GM21423 (cell line): Measurements from ENCODE around the gene PAK5.

Experiments
- ATAC-seq: cut with Tn5 transposase; IDR thresholded peaks from one replicate; pipeline ENCODE4 v1.9.1; 2021; ENCODE audit warnings: mild to moderate bottlenecking, moderate library complexity; ENCODE audit not compliant: unreplicated experiment

The PAK5 gene

GRCh38 chr20:9626357-9626756 lies 212.5 kb downstream of the PAK5 start:
- ATAC-seq, result no peak

DNA sequence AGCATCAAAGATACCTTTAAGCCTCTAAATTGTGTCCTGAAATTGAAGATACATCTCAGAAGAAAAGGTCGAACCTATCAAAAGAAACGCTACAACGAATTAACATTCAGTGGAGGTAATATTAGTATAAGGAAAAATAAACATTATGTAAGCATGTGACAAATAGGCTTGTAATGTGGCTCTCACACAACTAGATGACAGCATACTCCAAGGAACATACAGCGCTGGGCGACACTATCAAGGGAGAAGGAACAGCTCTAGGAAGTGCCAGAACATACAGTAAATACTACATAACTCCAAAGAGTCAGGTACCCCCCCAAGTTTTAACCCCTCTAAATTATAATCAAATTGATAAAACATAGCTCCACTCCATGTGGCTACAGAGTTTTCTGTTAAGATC lies 220.9 kb downstream of the PAK5 start:
- no peak for ATAC-seq

DNA sequence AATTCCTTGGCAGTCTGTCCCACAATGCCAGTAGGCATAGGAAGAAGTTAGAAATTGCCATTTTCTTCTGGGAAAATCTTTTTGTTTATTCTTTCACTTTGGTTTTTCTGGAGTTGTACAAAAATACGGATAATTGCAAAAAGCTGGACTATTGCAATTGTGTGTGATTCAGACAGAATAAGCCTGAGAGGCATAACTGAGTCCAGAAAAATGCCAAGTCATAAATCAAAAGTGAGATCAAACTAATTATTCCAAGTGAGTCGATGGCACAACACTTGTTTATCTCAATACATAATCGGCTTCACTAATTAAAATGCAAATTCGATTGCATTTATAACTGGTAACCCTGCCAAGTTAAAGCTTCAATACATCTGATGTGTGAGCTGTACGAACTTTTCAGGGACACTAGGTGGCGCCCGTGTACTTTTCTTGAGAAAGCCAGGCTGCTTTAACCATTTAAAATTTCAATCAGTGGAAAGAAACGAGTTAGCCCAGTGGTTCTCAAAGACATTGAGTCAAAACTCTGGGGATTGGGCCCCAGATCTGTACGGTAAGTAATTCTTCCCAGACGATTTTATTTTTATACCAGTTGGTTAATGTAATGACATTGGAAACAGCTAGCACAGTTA lies 221.9 kb downstream of the PAK5 start:
- no peak for ATAC-seq

DNA sequence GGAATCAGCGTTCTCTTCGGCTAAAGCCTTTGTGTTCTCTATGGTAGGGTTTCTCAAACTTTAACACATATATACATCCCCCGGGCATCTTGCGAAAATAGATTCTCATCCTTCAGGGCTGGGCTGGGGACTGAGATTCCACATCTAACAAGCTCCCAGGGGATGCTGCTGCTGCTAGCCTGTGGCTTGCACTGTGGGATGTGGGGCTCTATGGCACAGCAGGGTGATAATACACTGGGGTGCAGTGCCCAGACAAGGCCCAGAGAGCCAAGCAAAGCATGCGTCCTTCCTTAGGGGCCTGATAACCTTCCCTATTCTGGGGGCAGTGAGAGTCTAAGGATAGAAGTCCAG lies 222.4 kb downstream of the PAK5 start:
- no peak for ATAC-seq

DNA sequence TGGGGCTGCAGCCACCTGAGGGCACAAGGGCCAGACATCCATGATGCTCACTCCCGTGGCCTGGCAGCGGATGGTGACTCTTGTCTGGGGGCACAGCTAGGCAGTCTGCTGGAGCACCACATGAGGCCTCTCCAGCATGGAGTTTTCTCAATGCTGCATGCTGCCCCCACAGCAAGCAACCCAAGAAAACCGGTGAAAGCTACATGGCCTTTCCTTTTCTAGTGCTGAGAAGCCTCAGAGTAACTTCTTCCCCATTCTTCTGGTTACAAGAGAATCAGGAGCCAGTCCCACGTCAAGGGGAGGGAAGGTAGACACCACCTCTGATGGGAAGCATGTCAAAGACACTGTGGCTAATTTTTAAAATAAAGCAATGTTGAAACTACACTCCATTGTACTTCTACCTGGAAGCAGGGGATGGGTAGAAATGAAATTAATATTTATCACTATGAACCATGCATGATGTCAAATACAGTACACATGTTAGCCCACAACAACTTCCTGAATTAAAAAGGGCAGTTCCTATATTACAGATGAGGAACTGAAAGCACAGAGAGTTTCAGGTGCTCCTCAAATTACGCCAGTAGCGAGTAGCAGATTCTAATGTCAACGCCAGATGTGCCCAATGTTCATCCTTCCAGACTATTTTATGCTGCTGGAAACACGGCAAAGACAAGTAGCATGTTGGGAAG lies 223.0 kb downstream of the PAK5 start:
- peak; percentile 98 for ATAC-seq

DNA sequence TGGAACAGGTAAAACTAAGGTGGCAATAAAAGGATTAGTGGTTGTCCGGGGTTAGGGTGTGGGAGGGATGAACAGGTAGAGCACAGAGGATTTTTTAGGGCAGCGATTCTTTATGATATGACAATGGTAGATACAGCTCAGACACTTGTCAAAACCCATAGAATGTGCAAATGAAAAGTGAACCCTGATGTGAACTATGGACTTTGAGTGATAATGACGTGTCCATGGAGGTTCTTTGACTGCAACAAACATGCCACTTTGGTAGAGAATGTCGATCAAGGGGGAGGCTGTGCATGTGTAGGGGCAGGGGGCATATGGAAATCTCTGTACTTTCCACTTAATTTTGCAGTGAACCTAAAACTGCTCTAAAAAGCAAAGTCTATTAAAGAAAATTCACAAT lies 223.8 kb downstream of the PAK5 start:
- no peak for ATAC-seq

DNA sequence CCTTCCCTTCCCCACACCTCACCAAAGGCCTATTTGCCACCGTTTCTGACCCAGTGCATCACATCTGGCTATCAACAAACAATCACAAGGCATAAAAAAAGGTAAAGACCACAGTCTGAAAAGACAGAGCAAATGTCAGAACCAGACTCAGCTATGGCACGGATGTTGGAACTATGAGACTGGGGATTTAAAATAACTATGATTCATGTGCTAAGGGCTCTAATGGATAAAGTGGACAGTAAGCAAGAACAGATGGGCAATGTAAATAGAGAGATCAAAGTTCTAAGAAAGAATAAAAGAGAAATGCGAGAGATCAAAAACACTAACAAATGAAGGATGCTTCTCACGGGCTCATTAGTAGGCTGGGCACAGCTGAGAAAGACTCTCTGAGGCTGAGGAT lies 225.0 kb downstream of the PAK5 start:
- ATAC-seq, result no peak

- ATAC-seq, result no peak
These were observed 227.0 kb downstream of the PAK5 start for GRCh38 chr20:9611921-9612320.

DNA sequence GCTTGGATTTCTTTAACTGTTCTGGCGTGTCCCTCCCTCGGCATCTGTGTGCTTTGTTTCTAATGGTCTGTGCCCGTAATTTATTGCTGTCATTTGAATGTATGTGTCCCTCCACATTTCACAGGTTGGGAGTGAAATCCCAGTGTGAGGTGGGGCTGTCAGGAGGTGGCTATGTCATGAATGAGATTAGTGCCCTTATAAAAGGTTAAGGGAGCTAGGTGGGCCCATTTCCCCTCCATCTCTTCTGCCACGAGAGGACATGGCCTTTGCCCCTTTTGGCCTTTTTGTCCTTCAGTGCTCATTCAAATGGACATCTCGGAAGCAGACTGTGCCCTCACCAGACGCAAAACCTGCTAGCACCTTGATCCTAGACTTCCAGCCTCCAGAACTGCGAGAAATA lies 228.2 kb downstream of the PAK5 start:
- no peak for ATAC-seq

DNA sequence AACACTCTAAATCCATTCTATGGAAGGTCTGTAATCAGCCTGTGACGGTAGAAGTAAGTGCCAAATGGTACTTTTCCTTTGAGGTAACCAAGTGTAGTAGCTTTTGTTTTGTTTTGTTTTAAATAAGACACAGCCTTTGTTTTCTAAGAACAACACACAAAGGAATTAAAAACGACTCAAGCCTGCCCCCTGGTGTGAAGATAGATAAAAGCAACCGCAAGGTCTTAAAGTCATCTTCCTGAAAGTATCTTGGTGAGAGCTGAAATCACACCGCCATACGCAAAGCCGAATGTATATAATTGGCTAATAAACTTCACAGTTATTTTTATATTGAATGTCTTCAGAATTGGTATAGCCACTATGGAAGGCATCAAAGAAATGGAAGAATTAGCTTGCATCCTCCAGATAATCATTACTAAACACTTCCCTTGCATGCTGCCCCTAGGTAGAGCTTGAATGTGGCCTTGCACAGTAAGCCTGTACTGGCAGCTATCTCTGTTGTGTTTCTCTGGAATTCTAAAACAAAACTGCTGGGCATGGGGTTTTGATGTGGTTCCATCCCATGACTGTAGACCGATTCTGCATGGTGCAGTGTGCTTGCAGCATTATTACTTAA lies 228.9 kb downstream of the PAK5 start:
- ATAC-seq, result no peak

GRCh38 chr20:9608639-9609340 lies 230.1 kb downstream of the PAK5 start:
- no peak for ATAC-seq

- ATAC-seq, result no peak
These were observed 236.1 kb downstream of the PAK5 start for GRCh38 chr20:9602847-9603183.

DNA sequence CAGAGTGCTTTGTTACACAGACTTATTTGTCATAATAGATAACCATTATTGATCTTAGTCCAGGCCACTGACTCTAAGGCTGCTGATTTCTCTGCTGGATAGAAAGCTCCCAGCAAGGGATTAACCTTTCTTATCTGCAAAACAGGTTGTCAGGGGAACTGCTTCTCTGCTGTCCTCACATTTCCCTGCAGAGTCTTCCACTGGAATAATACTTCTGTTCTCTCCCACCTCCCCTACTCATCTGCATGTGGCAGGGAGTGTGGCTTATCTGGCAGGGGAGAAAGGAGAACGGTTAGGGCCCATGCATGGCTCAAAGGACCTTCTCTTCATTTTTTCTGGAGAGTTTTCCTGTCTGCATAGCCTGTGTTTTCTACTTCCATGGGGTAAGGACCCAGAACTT lies 238.3 kb downstream of the PAK5 start:
- ATAC-seq, result no peak

DNA sequence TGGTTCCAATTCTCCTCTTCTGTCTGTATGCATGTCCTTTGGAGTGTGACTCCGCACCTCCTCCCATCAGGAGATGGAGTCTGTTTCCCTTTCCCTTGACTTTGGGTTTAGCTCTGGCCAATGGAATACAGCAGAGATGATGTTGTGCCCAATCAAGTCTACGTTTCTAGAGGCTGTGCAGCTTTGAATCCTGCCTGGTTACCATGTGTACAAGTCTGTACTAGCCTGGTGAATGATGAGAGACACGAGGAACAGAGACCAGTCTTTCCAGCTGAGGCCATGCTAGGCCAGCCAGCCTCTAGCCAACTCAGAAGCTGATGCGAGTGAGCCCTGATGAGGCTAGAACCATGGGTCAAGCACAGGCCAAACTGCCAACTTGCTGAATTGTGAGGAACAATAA lies 241.3 kb downstream of the PAK5 start:
- ATAC-seq, result no peak

DNA sequence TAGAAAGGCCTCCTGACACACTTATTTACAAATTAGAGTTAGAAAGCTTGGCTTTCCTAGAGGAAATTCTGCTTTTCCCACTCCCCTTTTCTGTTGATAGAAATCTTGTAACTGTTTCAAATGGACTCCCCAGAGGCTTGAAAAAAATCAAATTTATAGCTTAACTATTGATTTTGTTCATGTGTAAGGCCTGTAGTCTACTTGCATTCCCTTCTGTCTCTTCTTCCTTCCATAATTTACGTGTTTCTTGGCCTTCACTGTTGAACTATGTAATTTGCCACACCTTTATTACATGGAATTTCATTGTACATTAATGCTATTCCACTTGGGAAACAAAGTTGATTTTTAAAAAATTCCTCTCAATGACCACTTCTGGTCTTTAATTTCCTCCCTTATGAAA lies 243.1 kb downstream of the PAK5 start:
- no peak for ATAC-seq

DNA sequence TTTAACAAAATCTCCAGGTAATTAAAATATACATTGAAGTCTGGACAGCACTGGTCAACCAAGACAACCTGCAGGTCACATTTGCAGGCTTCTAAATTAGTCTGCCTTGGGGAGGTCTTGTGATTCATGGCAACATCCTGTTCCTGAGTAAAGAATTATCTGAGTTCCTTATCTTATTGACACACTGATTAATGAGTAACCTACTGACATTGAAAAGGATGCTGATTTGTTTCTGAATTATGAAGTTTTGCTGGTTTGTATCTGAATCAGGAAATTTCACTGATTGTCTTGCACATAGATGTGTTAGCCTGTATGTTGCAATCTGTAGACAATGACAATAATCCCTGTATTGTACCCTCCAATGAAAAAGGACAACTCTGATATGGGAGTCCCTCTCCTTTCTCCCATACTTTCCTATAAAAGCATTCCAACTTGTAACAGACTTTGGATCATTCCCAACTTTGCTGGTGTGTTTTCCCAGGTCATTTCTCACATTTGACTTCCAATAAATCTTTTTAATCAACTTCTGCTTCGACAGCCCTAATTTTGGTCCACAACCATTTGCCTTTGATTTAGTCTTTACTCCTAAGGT lies 244.5 kb downstream of the PAK5 start:
- ATAC-seq, result no peak

- no peak for ATAC-seq
These were observed 246.5 kb downstream of the PAK5 start for GRCh38 chr20:9592419-9592818.

GRCh38 chr20:9591080-9591479 lies 247.8 kb downstream of the PAK5 start:
- ATAC-seq, result no peak

DNA sequence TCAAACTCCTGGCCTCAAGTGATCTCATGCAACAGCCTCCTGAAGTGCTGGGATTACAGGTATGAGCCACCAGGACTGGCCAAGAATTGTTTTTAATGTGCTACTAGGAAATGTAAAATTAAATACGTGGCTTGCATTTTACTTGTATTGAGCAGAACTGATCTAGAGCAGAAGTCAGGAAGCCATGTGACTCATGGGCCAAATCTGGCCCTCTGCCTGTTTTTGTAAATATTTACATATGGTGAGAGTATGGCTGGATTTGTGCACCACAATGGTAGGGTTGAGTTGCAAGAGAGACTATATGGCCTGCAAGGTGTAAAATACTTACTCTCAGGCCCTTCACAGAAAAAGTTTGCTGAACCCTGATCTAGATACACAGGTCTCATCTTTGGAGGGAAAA lies 248.7 kb downstream of the PAK5 start:
- ATAC-seq, result no peak

- ATAC-seq, result no peak
These were observed 250.2 kb downstream of the PAK5 start for GRCh38 chr20:9588706-9589105.

- no peak for ATAC-seq
These were observed 255.7 kb downstream of the PAK5 start for GRCh38 chr20:9583151-9583550.

DNA sequence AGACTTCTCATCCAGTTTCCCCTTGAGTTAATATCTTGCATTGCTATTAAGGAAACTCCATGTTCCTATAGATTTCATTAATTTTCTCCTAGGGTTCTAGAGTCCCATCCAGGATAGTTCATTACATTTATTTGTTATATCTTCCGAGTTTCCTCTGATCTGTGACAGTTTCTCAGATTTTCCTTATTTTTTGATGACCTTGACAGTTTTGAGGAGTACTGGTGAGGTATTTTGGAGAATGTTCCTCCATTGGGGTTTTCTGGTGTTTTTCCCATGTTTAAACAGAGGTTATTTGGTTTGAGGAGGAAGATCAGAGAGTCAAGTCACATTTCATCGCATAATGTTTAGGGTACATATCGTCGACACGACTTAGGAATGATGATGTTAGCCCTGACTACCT lies 256.7 kb downstream of the PAK5 start:
- no peak for ATAC-seq
